Mucosa of descending colon (tissue), 3 donors: Measurements from ENCODE around the gene ADAP2. TPM values are rescaled to one million over a fixed set of nuclear protein-coding genes. Genes with fewer than 3 reads are reported as not detected.
A peak's percentile ranks its signal among the peaks of the same experiment; 100 is the strongest.
"Not testable (repeated sequence)": the region's sequence is repeated elsewhere in the genome, so short reads cannot be mapped to it uniquely, and the experiment has no call there.

Source experiments
- ATAC-seq: fragments of 200-7000 bp; cut with Tn5 transposase; one replicate; pipeline ENCODE4 v1.9.1; 2020; ENCODE audit warnings: mild to moderate bottlenecking, moderate library complexity
- DNase-seq, 3 donors: peaks; one replicate each; pipeline ENCODE4 v3.0.0-alpha.2; 2020
- H3K36me3 ChIP-seq: fragments of 200-600 bp; one replicate; pipeline ENCODE4 v1.8.0; 2021; ENCODE audit warnings: low read depth, mild to moderate bottlenecking
- H3K4me1 ChIP-seq: fragments of 200-600 bp; one replicate; pipeline ENCODE4 v1.8.0; 2021; ENCODE audit warnings: low read depth, mild to moderate bottlenecking
- H3K4me3 ChIP-seq: fragments of 200-600 bp; one replicate; pipeline ENCODE4 v1.8.0; 2021; ENCODE audit warnings: mild to moderate bottlenecking
- H3K9me3 ChIP-seq: fragments of 200-600 bp; one replicate; pipeline ENCODE4 v1.8.0; 2021; ENCODE audit warnings: mild to moderate bottlenecking
- intact Hi-C, 2 donors: fragments of 100-400 bp; cut with DNase I in 1 of 2; cut with micrococcal nuclease in 1 of 2; formaldehyde crosslinking; loops; one replicate each; pipeline versions ENCODE4 v1.11.0 to v1.11.1; 2022; cut with DNase I, micrococcal nuclease
- total RNA-seq, 3 donors: library from RNA; stranded (reverse); fragmentation: NEBNext Ultra II Directional in 2 of 3; extraction: Animal tissue kit (Norgen Biotek cat#: 25700) in 2 of 3; gene quantifications; one replicate each; pipeline versions ENCODE4 v1.2.1 to v1.2.4, GENCODE V29; 2021 to 2023
- TF ChIP-seq, protein P1 (sequence below): fragments of 200-600 bp; IDR thresholded peaks from one replicate; pipeline ENCODE4 v1.8.0; 2022; ENCODE audit warnings: antibody characterized with exemption, mild to moderate bottlenecking
- donor health status: DM: no; HTN: no; CAD: no; lungs with moderate emphysema.
- donor health status: DM: no; HTN: no; CAD: no.
- donor health status: DM: no; HTN: yes; CAD: no.

The ADAP2 gene
- total RNA-seq, 3 donors from 2014 or later = 7.3 to 15.9 (median 12.1) TPM

DNA sequence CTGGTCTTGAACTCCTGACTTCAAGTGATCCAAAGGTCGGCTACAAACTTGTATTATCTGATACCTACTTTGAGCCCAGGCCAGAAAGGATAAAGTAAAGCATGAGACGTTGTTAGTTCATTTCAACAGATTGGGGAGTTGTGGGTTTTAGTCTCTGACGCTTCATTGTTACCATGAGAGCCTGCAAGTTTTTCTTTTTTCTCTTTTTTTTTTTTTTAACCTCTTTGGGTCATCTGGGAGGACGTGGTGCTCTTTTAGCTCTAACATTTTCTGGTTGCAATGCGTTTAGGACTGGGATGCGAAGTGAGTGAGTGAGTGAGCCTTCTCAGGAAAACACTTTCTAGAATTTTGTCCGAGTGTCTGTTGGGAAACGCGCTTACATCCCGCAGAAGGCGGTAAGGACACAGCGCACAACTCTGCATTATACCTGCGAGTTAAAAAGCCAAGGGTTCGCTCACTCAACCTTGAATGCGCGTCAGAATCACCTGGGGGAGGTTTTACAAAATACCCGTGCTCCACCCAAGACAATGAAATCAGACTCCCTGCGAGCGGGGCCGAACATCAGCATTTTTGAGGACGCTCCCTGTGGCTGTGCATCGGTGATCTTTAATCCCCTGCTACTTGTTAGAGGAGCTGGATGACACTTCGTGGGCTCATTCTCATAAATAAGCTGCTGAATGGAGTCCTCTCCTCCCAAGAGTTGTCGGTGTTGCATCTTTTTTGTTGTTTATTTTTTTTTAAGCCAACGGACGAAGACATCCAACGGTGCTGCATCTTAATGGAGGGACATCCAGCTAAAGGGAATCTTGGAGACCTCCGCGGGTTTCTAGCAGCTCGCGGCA, 48.5 kb downstream of the ADAP2 start:
- Histone ChIP-seq H3K4me1 (peaks cover 13% of the 10 kb centered on the region), H3K9me3 (no peaks in the 10 kb centered on the region), H3K4me3 (peak overlapping the region; percentile 60), H3K36me3 (no peaks in the 10 kb centered on the region)
- DNase-seq (peak in 2 of 3 donors; percentile 58 to 63), ATAC-seq (peak; percentile 19)
- TF ChIP-seq, protein P1, sequence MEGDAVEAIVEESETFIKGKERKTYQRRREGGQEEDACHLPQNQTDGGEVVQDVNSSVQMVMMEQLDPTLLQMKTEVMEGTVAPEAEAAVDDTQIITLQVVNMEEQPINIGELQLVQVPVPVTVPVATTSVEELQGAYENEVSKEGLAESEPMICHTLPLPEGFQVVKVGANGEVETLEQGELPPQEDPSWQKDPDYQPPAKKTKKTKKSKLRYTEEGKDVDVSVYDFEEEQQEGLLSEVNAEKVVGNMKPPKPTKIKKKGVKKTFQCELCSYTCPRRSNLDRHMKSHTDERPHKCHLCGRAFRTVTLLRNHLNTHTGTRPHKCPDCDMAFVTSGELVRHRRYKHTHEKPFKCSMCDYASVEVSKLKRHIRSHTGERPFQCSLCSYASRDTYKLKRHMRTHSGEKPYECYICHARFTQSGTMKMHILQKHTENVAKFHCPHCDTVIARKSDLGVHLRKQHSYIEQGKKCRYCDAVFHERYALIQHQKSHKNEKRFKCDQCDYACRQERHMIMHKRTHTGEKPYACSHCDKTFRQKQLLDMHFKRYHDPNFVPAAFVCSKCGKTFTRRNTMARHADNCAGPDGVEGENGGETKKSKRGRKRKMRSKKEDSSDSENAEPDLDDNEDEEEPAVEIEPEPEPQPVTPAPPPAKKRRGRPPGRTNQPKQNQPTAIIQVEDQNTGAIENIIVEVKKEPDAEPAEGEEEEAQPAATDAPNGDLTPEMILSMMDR = no peak
- intact Hi-C loops = no loop called here

- ATAC-seq = peak; percentile 95
- TF ChIP-seq, protein P1 = no peak
- intact Hi-C loops = no loop called here
- Histone ChIP-seq H3K4me1 (peaks cover 13% of the 10 kb centered on the region), H3K36me3 (no peaks in the 10 kb centered on the region), H3K9me3 (no peaks in the 10 kb centered on the region), H3K4me3 (peak within 1 kb of the TSS; percentile 60)
- DNase-seq = peak; percentile 87 to 89 (median 88)
These were observed 49.3 kb downstream of the ADAP2 start, which contains the start of gene RNF135 for GRCh38 chr17:30970831-30971567. TSS of gene RNF135 (plus strand) at chr17:30971039. CDS start at chr17:30971074, 35 bp downstream.

DNA sequence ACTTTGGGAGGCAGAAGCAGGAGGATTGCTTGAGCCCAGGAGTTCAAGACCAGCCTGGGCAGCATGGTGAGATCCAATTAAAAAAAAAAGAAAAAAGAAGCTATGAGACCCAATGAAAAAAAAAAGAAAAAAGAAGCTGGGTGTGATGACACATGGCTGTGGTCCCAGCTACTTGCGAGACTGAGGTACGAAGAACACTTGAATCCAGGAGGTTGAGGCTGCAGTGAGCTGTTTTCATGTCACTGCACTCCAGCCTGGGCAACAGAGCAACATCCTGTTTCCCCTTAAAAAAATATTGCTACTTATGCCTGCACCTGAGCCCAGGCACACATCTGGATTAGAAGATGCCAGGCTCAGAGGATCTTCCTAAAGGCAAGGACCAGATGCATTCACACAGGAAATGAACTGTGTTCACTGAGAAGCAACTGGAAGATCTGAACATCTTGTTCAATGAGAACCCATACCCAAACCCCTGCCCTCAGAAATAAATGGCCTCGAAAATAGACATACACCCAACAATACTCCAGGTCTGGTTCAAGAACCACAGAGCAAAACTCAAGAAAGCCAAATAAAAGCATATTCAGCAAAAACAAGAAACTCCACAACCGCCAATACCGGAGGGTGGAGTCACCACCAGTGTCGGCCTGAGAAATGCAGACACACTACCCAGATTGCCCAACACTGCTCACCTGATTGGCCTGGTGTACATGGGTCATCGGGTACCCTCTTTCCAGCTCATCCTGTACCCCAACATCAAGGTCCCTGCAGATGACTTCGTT, 53.5 kb downstream of the ADAP2 start:
- Histone ChIP-seq H3K4me3 (no peak overlapping the region), H3K4me1 (peaks cover 10% of the 10 kb centered on the region), H3K36me3 (no peaks in the 10 kb centered on the region), H3K9me3 (no peaks in the 10 kb centered on the region)
- TF ChIP-seq, protein P1 = no peak
- DNase-seq = no peak
- intact Hi-C loops = no loop called here
- no peak for ATAC-seq

DNA sequence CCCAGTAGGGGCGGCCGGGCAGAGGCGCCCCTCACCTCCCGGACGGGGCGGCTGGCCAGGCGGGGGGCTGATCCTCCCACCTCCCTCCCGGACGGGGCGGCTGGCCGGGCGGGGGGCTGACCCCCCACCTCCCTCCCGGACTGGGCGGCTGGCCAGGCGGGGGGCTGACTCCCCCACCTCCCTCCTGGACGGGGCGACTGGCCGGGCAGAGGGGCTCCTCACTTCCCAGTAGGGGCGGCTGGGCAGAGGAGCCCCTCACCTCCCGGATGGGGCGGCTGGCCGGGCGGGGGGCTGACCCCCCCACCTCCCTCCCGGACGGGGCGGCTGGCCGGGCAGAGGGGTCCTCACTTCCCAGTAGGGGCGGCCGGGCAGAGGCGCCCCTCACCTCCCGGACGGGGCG, 58.2 kb downstream of the ADAP2 start:
- ATAC-seq, H3K4me3 ChIP-seq, DNase-seq, H3K36me3 ChIP-seq, H3K9me3 ChIP-seq, H3K4me1 ChIP-seq, intact Hi-C loops: not testable (repeated sequence)

- Histone ChIP-seq H3K36me3 (no peaks in the 10 kb centered on the region), H3K4me3 (no peak overlapping the region), H3K4me1 (no peaks in the 10 kb centered on the region), H3K9me3 (no peaks in the 10 kb centered on the region)
- intact Hi-C loops = no loop called here
- ATAC-seq (no peak), DNase-seq (no peak)
- TF ChIP-seq, protein P1 = no peak
These were observed 60.1 kb downstream of the ADAP2 start for GRCh38 chr17:30981531-30982519.
